SU-DHL-6 (cell line): ENCODE results near the gene AFG1L.

Experiments used
- H2AFZ ChIP-seq: fragments of 200-600 bp; sonication (generic); 2 replicates; pipeline ENCODE4 v1.6.1; 2014; ENCODE audit warnings: low read depth, mild to moderate bottlenecking, moderate library complexity, mixed read lengths, antibody characterized with exemption, low read length; ENCODE audit not compliant: severe bottlenecking
- H3F3A ChIP-seq: fragments of 200-600 bp; shearing (Covaris generic); 2 replicates; pipeline ENCODE4 v1.6.0; 2016; ENCODE audit warnings: antibody characterized with exemption, mild to moderate bottlenecking; ENCODE audit not compliant: insufficient read depth
- H3K27ac ChIP-seq: fragments of 200-600 bp; sonication (generic); 2 replicates; pipeline ENCODE4 v1.5.1; 2016; ENCODE audit warnings: low read depth, mild to moderate bottlenecking, low read length, moderate library complexity, mixed read lengths
- H3K27me3 ChIP-seq: fragments of 200-600 bp; sonication (generic), shearing (Covaris generic); 2 replicates; pipeline ENCODE4 v1.6.0; 2014; ENCODE audit warnings: mild to moderate bottlenecking, low read length
- H3K36me3 ChIP-seq: fragments of 200-600 bp; sonication (generic); 2 replicates; pipeline ENCODE4 v1.6.1; 2014; ENCODE audit warnings: mild to moderate bottlenecking, low read length, mixed read lengths
- H3K4me2 ChIP-seq: fragments of 300-600, 200-600 bp; shearing (Covaris generic), sonication (generic); 2 replicates; pipeline ENCODE4 v1.6.0; 2014; ENCODE audit warnings: low read length, low read depth, mild to moderate bottlenecking; ENCODE audit not compliant: poor library complexity, severe bottlenecking
- H3K4me3 ChIP-seq: fragments of 200-600 bp; sonication (generic); 2 replicates; pipeline ENCODE4 v1.5.1; 2014; ENCODE audit warnings: antibody characterized with exemption, low read length, mild to moderate bottlenecking, mixed read lengths; ENCODE audit not compliant: insufficient read depth, poor library complexity, severe bottlenecking
- H3K79me2 ChIP-seq: fragments of 200-600 bp; sonication (generic); 2 replicates; pipeline ENCODE4 v1.6.1; 2014; ENCODE audit warnings: mild to moderate bottlenecking, low read length, moderate library complexity; ENCODE audit not compliant: insufficient read depth
- H3K9ac ChIP-seq: fragments of 200-600 bp; sonication (generic); 2 replicates; pipeline ENCODE4 v1.7.0; 2014; ENCODE audit warnings: mild to moderate bottlenecking, low read length
- H3K9me2 ChIP-seq: fragments of 200-600 bp; sonication (generic); replicated peaks from 2 replicates; pipeline ENCODE4 v1.6.1; 2014; ENCODE audit warnings: low read length; ENCODE audit not compliant: insufficient read depth
- H3K9me3 ChIP-seq: fragments of 200-600 bp; sonication (generic); 2 replicates; pipeline ENCODE4 v1.6.1; 2014; ENCODE audit warnings: low read length, mixed read lengths; ENCODE audit not compliant: insufficient read depth
- H4K20me1 ChIP-seq: fragments of 200-600 bp; sonication (generic); 2 replicates; pipeline ENCODE4 v1.6.1; 2014; ENCODE audit warnings: low read depth, mild to moderate bottlenecking, antibody characterized with exemption, low read length, moderate library complexity, mixed read lengths
- EZH2phosphoT487 ChIP-seq: fragments of 200-600 bp; sonication (generic), shearing (Covaris generic); conservative IDR thresholded peaks from 2 replicates; pipeline ENCODE4 v1.6.1; 2018; ENCODE audit warnings: mild to moderate bottlenecking, antibody characterized with exemption, low read length, moderate library complexity, mixed read lengths
- TF ChIP-seq, protein P1 (sequence below): fragments of 200-600 bp; sonication (generic); IDR thresholded peaks from one replicate; pipeline ENCODE4 v1.5.1; 2017; ENCODE audit warnings: antibody characterized with exemption, mild to moderate bottlenecking, low read length, moderate library complexity; ENCODE audit not compliant: insufficient read depth, poor library complexity, severe bottlenecking

The AFG1L gene

DNA sequence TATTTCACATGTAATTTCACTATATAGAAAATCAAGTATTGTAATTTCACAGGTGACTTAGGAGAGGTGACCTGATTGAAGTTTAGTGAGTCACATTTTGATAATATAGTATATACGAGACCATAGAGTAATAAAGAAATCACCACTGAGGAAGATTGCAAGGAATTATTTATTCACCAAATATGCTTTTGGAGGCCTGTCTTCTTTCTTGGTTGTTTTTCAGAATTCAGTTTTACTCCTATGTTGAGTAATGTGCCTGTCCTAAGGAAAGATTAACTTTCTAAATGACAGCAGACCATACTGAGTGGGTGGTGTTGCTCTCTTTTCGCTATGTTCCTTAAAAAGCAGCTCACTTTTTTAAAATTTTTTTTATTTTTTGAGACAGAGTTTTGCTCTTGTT is 178.3 kb downstream of the AFG1L start:
- no peaks in the 10 kb centered on the region for H3K9me2 ChIP-seq
- no peak overlapping the region for H3K4me3 ChIP-seq
- H3K9ac ChIP-seq: no peak overlapping the region
- no peaks in the 10 kb centered on the region for H3K9me3 ChIP-seq
- no peak overlapping the region for H3K27ac ChIP-seq
- no peak overlapping the region for H2AFZ ChIP-seq
- no peaks in the 10 kb centered on the region for H3K27me3 ChIP-seq
- no peak for TF ChIP-seq EZH2phosphoT487
- TF ChIP-seq, protein P1, sequence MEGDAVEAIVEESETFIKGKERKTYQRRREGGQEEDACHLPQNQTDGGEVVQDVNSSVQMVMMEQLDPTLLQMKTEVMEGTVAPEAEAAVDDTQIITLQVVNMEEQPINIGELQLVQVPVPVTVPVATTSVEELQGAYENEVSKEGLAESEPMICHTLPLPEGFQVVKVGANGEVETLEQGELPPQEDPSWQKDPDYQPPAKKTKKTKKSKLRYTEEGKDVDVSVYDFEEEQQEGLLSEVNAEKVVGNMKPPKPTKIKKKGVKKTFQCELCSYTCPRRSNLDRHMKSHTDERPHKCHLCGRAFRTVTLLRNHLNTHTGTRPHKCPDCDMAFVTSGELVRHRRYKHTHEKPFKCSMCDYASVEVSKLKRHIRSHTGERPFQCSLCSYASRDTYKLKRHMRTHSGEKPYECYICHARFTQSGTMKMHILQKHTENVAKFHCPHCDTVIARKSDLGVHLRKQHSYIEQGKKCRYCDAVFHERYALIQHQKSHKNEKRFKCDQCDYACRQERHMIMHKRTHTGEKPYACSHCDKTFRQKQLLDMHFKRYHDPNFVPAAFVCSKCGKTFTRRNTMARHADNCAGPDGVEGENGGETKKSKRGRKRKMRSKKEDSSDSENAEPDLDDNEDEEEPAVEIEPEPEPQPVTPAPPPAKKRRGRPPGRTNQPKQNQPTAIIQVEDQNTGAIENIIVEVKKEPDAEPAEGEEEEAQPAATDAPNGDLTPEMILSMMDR: no peak
- no peak overlapping the region for H3K4me2 ChIP-seq
- no peaks in the 10 kb centered on the region for H4K20me1 ChIP-seq
- H3K36me3 ChIP-seq: no peaks in the 10 kb centered on the region
- no peaks in the 10 kb centered on the region for H3K79me2 ChIP-seq
- H3F3A ChIP-seq: no peaks in the 10 kb centered on the region

DNA sequence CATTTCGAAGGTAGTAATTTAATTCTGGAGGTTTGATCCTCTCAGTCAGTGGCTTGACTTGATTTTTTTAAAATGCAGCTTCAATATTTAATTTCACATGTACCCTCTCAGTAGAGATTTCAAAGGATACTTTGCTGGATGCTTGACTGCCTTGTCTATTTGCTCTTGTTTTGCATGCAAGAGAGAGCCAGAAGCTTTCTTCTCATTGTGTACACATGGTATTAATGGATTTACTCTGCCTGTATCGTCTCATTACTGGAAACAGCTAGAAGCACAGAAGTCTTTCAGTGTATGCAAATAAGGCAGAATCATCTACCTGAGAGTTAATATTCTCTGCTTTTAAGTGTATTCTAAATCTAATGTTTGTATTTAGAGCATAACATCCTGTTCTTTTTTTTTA is 181.5 kb downstream of the AFG1L start:
- Histone ChIP-seq H3K27ac (no peak overlapping the region), H3K36me3 (no peaks in the 10 kb centered on the region), H3F3A (no peaks in the 10 kb centered on the region), H4K20me1 (no peaks in the 10 kb centered on the region), H3K9me3 (no peaks in the 10 kb centered on the region), H3K9ac (no peak overlapping the region), H3K4me3 (no peak overlapping the region), H3K27me3 (no peaks in the 10 kb centered on the region), H3K9me2 (no peaks in the 10 kb centered on the region), H3K4me2 (no peak overlapping the region), H3K79me2 (no peaks in the 10 kb centered on the region), H2AFZ (no peak overlapping the region)
- no peak for TF ChIP-seq EZH2phosphoT487
- TF ChIP-seq, protein P1: no peak

DNA sequence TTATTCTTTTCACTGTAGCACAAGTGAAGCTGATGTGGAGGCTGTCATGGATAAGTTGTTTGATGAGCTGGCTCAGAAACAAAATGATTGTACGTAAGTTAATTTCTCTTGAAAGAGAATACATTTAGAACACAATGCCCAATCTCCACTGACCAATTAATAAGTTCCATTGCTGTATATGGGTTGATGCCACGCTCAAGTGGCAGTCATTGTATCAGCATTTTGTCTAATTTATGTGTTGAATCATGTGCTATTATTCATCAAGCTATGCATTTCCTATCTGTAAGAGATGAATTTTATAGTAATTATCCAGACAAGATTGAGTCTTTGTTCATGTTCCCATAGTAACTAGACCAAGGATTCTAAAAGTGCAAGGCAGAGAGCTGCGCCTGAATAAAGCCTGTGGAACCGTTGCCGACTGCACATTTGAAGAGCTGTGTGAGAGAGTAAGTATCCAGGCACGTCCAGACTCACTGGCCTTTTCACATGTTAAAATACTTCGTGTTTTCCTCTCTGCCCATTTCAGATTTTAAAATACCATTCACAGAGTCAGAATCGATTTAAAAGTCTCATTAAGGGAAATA is 182.1 kb downstream of the AFG1L start:
- Histone ChIP-seq H3K36me3 (0 out of 2 replicates have a peak, but pooled peaks cover 5% of the 10 kb centered on the region), H3K9me2 (no peaks in the 10 kb centered on the region), H3K4me3 (no peak overlapping the region), H2AFZ (no peak overlapping the region), H4K20me1 (no peaks in the 10 kb centered on the region), H3K4me2 (no peak overlapping the region), H3K9me3 (no peaks in the 10 kb centered on the region), H3K27me3 (no peaks in the 10 kb centered on the region), H3K27ac (no peak overlapping the region), H3F3A (no peaks in the 10 kb centered on the region), H3K79me2 (no peaks in the 10 kb centered on the region), H3K9ac (no peak overlapping the region)
- TF ChIP-seq, protein P1: no peak
- TF ChIP-seq EZH2phosphoT487: no peak
